ENCODE data around the gene HS3ST2. TPM values are rescaled to one million over a fixed set of nuclear protein-coding genes. Genes with fewer than 3 reads are reported as not detected.
"Not testable (repeated sequence)": the region's sequence is repeated elsewhere in the genome, so short reads cannot be mapped to it uniquely, and the experiment has no call there.

Gene HS3ST2
- total and polyA plus RNA-seq, 3 experiments from 2014 or later: not detected

GRCh38 chr16:22888791-22889190 is 74.8 kb downstream of the HS3ST2 start:
- Mint-ChIP-seq H3K27me3 (peaks cover 3% of the 10 kb centered on the region in 2 donors), H3K4me3 (no peak overlapping the region), H3K27ac (no peak overlapping the region), H3K4me1 (no peaks in the 10 kb centered on the region), H3K9me3 (no peaks in the 10 kb centered on the region), H3K36me3 (no peaks in the 10 kb centered on the region)
- Histone ChIP-seq H3K27me3 (ENCODE audit: insufficient read depth, low read length, poor library complexity, severe bottlenecking) (no peaks in the 10 kb centered on the region), H3K9me3 (ENCODE audit: low read length) (no peaks in the 10 kb centered on the region), H3K27ac (ENCODE audit: low read depth, low read length) (no peak overlapping the region), H3K36me3 (ENCODE audit: insufficient read depth, low read length) (no peaks in the 10 kb centered on the region), H3K4me1 (ENCODE audit: insufficient read depth, low read length) (no peaks in the 10 kb centered on the region), H3K4me3 (ENCODE audit: low read length) (no peak overlapping the region)
- CTCF ChIA-PET: no interaction called here
- POLR2A ChIA-PET: no interaction called here
- no peak for DNase-seq

GRCh38 chr16:22890976-22891375 is 77.0 kb downstream of the HS3ST2 start:
- Mint-ChIP-seq H3K36me3 (no peaks in the 10 kb centered on the region), H3K9me3 (no peaks in the 10 kb centered on the region), H3K27me3 (peaks cover 5 to 8% of the 10 kb centered on the region in 2 donors), H3K4me1 (no peaks in the 10 kb centered on the region), H3K4me3 (no peak overlapping the region), H3K27ac (no peak overlapping the region)
- no peak for DNase-seq
- Histone ChIP-seq H3K36me3 (ENCODE audit: insufficient read depth, low read length) (no peaks in the 10 kb centered on the region), H3K9me3 (ENCODE audit: low read length) (no peaks in the 10 kb centered on the region), H3K4me1 (ENCODE audit: insufficient read depth, low read length) (no peaks in the 10 kb centered on the region), H3K27ac (ENCODE audit: low read depth, low read length) (no peak overlapping the region), H3K27me3 (ENCODE audit: insufficient read depth, low read length, poor library complexity, severe bottlenecking) (no peaks in the 10 kb centered on the region), H3K4me3 (ENCODE audit: low read length) (no peak overlapping the region)
- CTCF ChIA-PET: no interaction called here
- POLR2A ChIA-PET: no interaction called here

GRCh38 chr16:22897184-22897583 is 83.2 kb downstream of the HS3ST2 start:
- DNase-seq: no peak
- Histone ChIP-seq H3K4me1 (ENCODE audit: insufficient read depth, low read length) (no peaks in the 10 kb centered on the region), H3K36me3 (ENCODE audit: insufficient read depth, low read length) (no peaks in the 10 kb centered on the region), H3K27ac (ENCODE audit: low read depth, low read length) (no peak overlapping the region), H3K4me3 (ENCODE audit: low read length) (no peak overlapping the region), H3K27me3 (ENCODE audit: insufficient read depth, low read length, poor library complexity, severe bottlenecking) (peaks cover 7% of the 10 kb centered on the region), H3K9me3 (ENCODE audit: low read length) (no peaks in the 10 kb centered on the region)
- no peaks in the 10 kb centered on the region for H3K36me3 Mint-ChIP-seq
- H3K4me1 Mint-ChIP-seq: no peaks in the 10 kb centered on the region
- POLR2A ChIA-PET: no interaction called here
- no peak overlapping the region for H3K4me3 Mint-ChIP-seq
- CTCF ChIA-PET: interaction anchor here (1.1 kb wide), 1 partner anchor 59 kb away, joined by 3 read pairs; no protein-coding TSS in a partner anchor
- peaks cover 9 to 28% of the 10 kb centered on the region in 2 donors for H3K27me3 Mint-ChIP-seq
- no peak overlapping the region for H3K27ac Mint-ChIP-seq
- H3K9me3 Mint-ChIP-seq: no peaks in the 10 kb centered on the region

- ChIA-PET CTCF (interaction anchor here (1.1 kb wide), 1 partner anchor 60 kb away, joined by 3 read pairs; no protein-coding TSS in a partner anchor), POLR2A (no interaction called here)
- Histone ChIP-seq H3K27me3 (ENCODE audit: insufficient read depth, low read length, poor library complexity, severe bottlenecking) (peaks cover 7% of the 10 kb centered on the region), H3K4me3 (ENCODE audit: low read length) (no peak overlapping the region), H3K4me1 (ENCODE audit: insufficient read depth, low read length) (no peaks in the 10 kb centered on the region), H3K36me3 (ENCODE audit: insufficient read depth, low read length) (no peaks in the 10 kb centered on the region), H3K9me3 (ENCODE audit: low read length) (no peaks in the 10 kb centered on the region), H3K27ac (ENCODE audit: low read depth, low read length) (no peak overlapping the region)
- Mint-ChIP-seq H3K9me3 (no peaks in the 10 kb centered on the region), H3K27me3 (peaks cover 9 to 33% of the 10 kb centered on the region in 2 donors), H3K27ac (no peak overlapping the region), H3K4me1 (no peaks in the 10 kb centered on the region), H3K36me3 (no peaks in the 10 kb centered on the region), H3K4me3 (no peak overlapping the region)
- DNase-seq: no peak
Observed at GRCh38 chr16:22898131-22898530, 84.2 kb downstream of the HS3ST2 start.

GRCh38 chr16:22898874-22899348 is 84.9 kb downstream of the HS3ST2 start:
- Mint-ChIP-seq H3K4me1 (no peaks in the 10 kb centered on the region), H3K4me3 (no peak overlapping the region), H3K36me3 (no peaks in the 10 kb centered on the region), H3K27me3 (peaks cover 13 to 31% of the 10 kb centered on the region in 2 donors), H3K9me3 (no peaks in the 10 kb centered on the region), H3K27ac (no peak overlapping the region)
- ChIA-PET POLR2A (no interaction called here), CTCF (no interaction called here)
- no peak overlapping the region for H3K4me3 ChIP-seq (ENCODE audit: low read length)
- DNase-seq: peak; percentile 2 to 49 (median 6)
- peaks cover 7% of the 10 kb centered on the region for H3K27me3 ChIP-seq (ENCODE audit: insufficient read depth, low read length, poor library complexity, severe bottlenecking)
- H3K36me3 ChIP-seq (ENCODE audit: insufficient read depth, low read length): no peaks in the 10 kb centered on the region
- H3K9me3 ChIP-seq (ENCODE audit: low read length): no peaks in the 10 kb centered on the region
- H3K27ac ChIP-seq (ENCODE audit: low read depth, low read length): no peak overlapping the region
- H3K4me1 ChIP-seq (ENCODE audit: insufficient read depth, low read length): no peaks in the 10 kb centered on the region

- H3K4me3 ChIP-seq (ENCODE audit: low read length); H3K4me1 Mint-ChIP-seq; H3K4me3 Mint-ChIP-seq; H3K36me3 Mint-ChIP-seq; H3K27ac Mint-ChIP-seq; CTCF ChIA-PET; H3K9me3 ChIP-seq (ENCODE audit: low read length); H3K4me1 ChIP-seq (ENCODE audit: insufficient read depth, low read length); H3K27me3 ChIP-seq (ENCODE audit: insufficient read depth, low read length, poor library complexity, severe bottlenecking); H3K36me3 ChIP-seq (ENCODE audit: insufficient read depth, low read length); POLR2A ChIA-PET; H3K27ac ChIP-seq (ENCODE audit: low read depth, low read length); DNase-seq; H3K9me3 Mint-ChIP-seq: not testable (repeated sequence)
- peaks cover 13 to 36% of the 10 kb centered on the region in 2 donors for H3K27me3 Mint-ChIP-seq
Observed at GRCh38 chr16:22899567-22899966, 85.6 kb downstream of the HS3ST2 start.

GRCh38 chr16:22900863-22901262 is 86.9 kb downstream of the HS3ST2 start:
- no peaks in the 10 kb centered on the region for H3K4me1 Mint-ChIP-seq
- ChIA-PET CTCF (no interaction called here), POLR2A (no interaction called here)
- H3K9me3 Mint-ChIP-seq: no peaks in the 10 kb centered on the region
- no peak overlapping the region for H3K4me3 Mint-ChIP-seq
- H3K4me1 ChIP-seq (ENCODE audit: insufficient read depth, low read length): no peaks in the 10 kb centered on the region
- no peak overlapping the region for H3K27ac ChIP-seq (ENCODE audit: low read depth, low read length)
- peaks cover 15 to 41% of the 10 kb centered on the region in 2 donors for H3K27me3 Mint-ChIP-seq
- no peaks in the 10 kb centered on the region for H3K36me3 Mint-ChIP-seq
- peaks cover 7% of the 10 kb centered on the region for H3K27me3 ChIP-seq (ENCODE audit: insufficient read depth, low read length, poor library complexity, severe bottlenecking)
- no peak overlapping the region for H3K27ac Mint-ChIP-seq
- H3K9me3 ChIP-seq (ENCODE audit: low read length): no peaks in the 10 kb centered on the region
- H3K36me3 ChIP-seq (ENCODE audit: insufficient read depth, low read length): no peaks in the 10 kb centered on the region
- H3K4me3 ChIP-seq (ENCODE audit: low read length): no peak overlapping the region
- no peak for DNase-seq

- ChIA-PET CTCF (no interaction called here), POLR2A (no interaction called here)
- Mint-ChIP-seq H3K4me3 (no peak overlapping the region), H3K9me3 (no peaks in the 10 kb centered on the region), H3K27me3 (peaks cover 16 to 36% of the 10 kb centered on the region in 2 donors), H3K27ac (no peak overlapping the region), H3K4me1 (no peaks in the 10 kb centered on the region), H3K36me3 (no peaks in the 10 kb centered on the region)
- Histone ChIP-seq H3K27ac (ENCODE audit: low read depth, low read length) (no peak overlapping the region), H3K4me3 (ENCODE audit: low read length) (no peak overlapping the region), H3K27me3 (ENCODE audit: insufficient read depth, low read length, poor library complexity, severe bottlenecking) (peaks cover 7% of the 10 kb centered on the region), H3K36me3 (ENCODE audit: insufficient read depth, low read length) (no peaks in the 10 kb centered on the region), H3K4me1 (ENCODE audit: insufficient read depth, low read length) (no peaks in the 10 kb centered on the region), H3K9me3 (ENCODE audit: low read length) (no peaks in the 10 kb centered on the region)
- DNase-seq: no peak
Observed at GRCh38 chr16:22901563-22901962, 87.6 kb downstream of the HS3ST2 start.

- POLR2A ChIA-PET: no interaction called here
- Mint-ChIP-seq H3K27ac (no peak overlapping the region), H3K4me3 (no peak overlapping the region), H3K4me1 (no peaks in the 10 kb centered on the region), H3K9me3 (no peaks in the 10 kb centered on the region), H3K27me3 (peaks cover 16 to 40% of the 10 kb centered on the region in 2 donors), H3K36me3 (no peaks in the 10 kb centered on the region)
- H3K4me3 ChIP-seq (ENCODE audit: low read length): no peak overlapping the region
- H3K27ac ChIP-seq (ENCODE audit: low read depth, low read length): no peak overlapping the region
- no peaks in the 10 kb centered on the region for H3K36me3 ChIP-seq (ENCODE audit: insufficient read depth, low read length)
- H3K9me3 ChIP-seq (ENCODE audit: low read length): no peaks in the 10 kb centered on the region
- no peak for DNase-seq
- H3K27me3 ChIP-seq (ENCODE audit: insufficient read depth, low read length, poor library complexity, severe bottlenecking): peaks cover 7% of the 10 kb centered on the region
- no peaks in the 10 kb centered on the region for H3K4me1 ChIP-seq (ENCODE audit: insufficient read depth, low read length)
- CTCF ChIA-PET: no interaction called here
Observed at GRCh38 chr16:22903716-22904115, 89.8 kb downstream of the HS3ST2 start.

Data from CD8-positive, alpha-beta memory T cell (primary cell).